Fibroblast of skin of abdomen (primary cell): Measurements from ENCODE around the gene CAMSAP3.
"Not testable (repeated sequence)": the region's sequence is repeated elsewhere in the genome, so short reads cannot be mapped to it uniquely, and the experiment has no call there.

Experiments used
- DNase-seq: peaks from one replicate; pipeline ENCODE4 v3.0.0-alpha.2; 2013

The CAMSAP3 gene

GRCh38 chr19:7632340-7633203, 36.9 kb downstream of the CAMSAP3 start:
- DNase-seq, result no peak

GRCh38 chr19:7633698-7634097, 38.0 kb downstream of the CAMSAP3 start, which contains the start of gene PCP2:
TSS of gene PCP2 (minus strand) at chr19:7633719. CDS start at chr19:7633457, 262 bp downstream.
- no peak for DNase-seq

- no peak for DNase-seq
Observed at GRCh38 chr19:7635670-7636069, 40.0 kb downstream of the CAMSAP3 start.

DNA sequence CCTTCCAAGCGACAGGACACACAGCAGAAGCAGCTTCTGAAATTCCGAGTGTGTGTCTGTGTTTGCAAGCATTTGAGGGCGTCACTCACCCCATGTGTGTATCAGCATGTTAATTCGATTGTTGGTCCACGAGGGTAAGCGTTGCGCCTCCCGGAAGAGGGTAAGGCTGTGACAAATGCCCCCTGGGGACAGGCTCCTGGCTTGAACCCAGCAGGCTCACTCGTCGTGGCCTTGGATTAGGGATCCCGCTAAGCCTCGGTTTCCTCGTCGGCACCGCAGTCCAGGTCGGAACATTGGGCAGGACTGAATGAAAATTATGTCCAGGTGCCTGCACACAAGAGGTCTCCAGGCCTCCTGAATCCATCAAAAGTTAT, 40.6 kb downstream of the CAMSAP3 start:
- no peak for DNase-seq

DNA sequence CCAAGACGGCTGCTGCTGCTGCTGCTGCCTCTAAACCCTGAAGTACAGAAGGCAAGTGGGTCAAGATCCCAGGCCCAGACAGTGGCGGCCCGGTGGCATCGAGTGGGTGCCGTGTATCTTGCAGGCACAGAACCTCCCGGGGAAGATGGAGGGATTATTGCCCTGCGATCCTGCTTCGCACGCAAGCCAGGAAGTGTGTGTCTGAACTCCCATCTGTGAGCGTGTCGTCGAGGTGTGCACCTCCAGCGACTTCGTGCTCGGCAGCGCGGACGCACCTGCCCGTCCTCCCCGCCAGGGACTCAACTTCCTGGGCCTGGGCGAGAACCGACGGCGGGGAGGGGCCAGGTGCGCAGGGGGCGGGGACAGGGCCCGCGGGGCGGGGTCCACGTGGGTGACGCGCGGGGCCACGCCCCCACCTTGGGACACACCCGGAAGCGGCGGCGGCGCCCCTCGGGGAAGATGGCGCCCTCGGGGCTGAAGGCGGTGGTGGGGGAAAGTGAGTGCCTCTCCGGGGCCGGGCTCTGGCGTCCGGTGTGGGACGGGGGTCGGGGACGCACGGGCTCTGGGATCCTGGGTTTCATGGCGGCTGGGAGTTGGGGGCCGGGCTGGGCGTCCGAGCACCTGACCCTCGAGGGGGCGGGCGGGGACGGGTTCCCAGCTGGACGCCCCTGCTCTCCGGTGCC, 41.2 kb downstream of the CAMSAP3 start, which contains the start of gene STXBP2:
Gene STXBP2, plus strand, starts transcription at position 420 of the 683 bp plus-strand sequence. Its CDS starts 40 bp downstream, at position 460.
- no peak for DNase-seq

GRCh38 chr19:7637374-7638256, 42.0 kb downstream of the CAMSAP3 start:
- no peak for DNase-seq

- DNase-seq, result no peak
Observed at GRCh38 chr19:7638802-7639465, 43.3 kb downstream of the CAMSAP3 start.

GRCh38 chr19:7639863-7640348, 44.2 kb downstream of the CAMSAP3 start:
- DNase-seq, result no peak

GRCh38 chr19:7640803-7641202, 45.1 kb downstream of the CAMSAP3 start:
- no peak for DNase-seq

- no peak for DNase-seq
Observed at GRCh38 chr19:7641290-7642276, 45.9 kb downstream of the CAMSAP3 start.

- DNase-seq, result no peak
Observed at GRCh38 chr19:7642295-7643030, 46.8 kb downstream of the CAMSAP3 start.

- DNase-seq, result no peak
Observed at GRCh38 chr19:7643031-7643415, 47.4 kb downstream of the CAMSAP3 start.

DNA sequence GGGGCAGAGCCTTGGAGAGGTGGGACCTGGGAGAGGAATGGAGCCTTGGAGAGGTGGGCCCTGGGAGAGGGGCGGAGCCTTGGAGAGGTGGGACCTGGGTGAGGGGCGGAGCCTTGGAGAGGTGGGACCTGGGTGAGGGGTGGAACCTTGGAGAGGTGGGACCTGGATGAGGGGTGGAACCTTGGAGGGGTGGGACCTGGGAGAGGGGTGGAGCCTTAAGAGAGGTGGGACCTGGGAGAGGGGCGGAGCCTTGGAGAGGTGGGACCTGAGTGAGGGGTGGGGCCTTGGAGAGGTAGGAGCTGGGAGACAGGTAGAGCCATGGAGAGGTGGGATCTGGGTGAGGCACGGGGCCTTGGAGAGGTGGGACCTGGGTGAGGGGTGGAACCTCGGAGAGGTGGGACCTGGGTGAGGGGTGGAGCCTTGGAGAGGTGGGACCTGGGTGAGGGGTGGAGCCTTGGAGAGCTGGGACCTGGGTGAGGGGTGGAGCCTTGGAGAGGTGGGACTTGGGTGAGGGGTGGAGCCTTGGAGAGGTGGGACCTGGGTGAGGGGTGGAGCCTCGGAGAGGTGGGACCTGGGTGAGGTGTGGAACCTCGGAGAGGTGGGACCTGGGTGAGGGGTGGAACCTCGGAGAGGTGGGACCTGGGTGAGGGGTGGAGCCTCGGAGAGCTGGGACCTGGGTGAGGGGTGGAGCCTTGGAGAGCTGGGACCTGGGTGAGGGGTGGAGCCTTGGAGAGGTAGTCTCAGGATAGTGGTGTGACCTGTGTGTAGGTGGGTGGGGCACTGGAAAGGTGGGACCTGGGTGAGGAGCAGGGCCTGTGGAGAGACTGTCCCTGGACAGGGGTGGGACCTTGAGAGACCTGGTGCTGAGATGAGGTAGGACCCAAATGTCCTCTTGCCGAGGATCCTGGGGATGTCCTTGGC, 48.2 kb downstream of the CAMSAP3 start:
- DNase-seq, result not testable (repeated sequence)

- DNase-seq, result no peak
Observed at GRCh38 chr19:7644550-7644877, 48.9 kb downstream of the CAMSAP3 start.

DNA sequence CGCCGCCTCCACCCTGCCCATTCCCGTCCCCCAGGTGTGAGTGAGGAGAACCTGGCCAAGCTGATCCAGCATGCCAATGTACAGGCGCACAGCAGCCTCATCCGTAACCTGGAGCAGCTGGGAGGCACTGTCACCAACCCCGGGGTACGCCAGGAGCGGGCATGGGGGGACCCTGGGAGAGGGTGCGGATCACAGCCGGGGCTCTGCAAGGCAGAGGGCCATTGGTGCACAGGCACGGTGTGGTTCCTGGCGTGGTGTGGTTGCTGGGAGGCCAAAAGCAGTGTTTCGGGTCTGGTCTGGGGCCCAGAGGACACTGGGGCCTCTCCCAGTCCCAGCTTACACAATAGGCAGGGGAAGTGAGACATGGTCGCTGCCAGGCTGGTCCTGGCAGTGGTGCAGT, 49.5 kb downstream of the CAMSAP3 start:
- no peak for DNase-seq

DNA sequence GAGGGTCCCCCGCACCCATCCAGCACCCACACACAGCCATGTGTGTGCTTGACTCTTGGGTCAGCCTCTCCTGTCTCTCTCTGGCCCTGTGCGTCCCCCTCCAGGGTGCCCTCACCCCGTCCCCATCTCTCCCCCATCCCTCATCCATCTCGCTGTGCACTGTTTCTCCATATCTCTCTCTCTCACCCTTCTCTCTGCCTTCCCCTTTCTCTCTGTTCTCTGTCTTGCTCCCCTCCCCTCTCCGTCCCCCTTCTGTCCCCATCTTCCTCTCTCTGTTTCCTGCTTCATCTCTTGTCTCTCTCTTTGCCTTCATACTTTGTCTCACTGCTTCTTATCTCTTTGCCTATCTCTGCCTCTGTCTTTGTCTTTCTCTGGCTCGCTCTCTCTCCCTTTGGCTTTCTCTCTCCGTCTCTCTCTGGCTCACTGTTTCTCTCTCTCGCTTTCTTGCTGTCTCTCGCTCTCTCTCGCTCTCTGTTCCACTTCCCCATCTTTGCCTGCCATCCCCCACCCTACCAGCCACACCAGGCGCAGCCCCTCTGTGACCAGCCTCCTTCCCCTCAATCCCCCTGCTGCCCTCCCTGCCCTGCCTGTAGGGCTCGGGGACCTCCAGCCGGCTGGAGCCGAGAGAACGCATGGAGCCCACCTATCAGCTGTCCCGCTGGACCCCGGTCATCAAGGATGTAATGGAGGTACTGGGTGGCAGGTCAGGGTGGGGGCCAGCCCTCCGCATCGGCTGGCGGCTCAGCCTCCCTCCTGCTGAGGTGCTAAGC, 50.2 kb downstream of the CAMSAP3 start:
- no peak for DNase-seq

- no peak for DNase-seq
Observed at GRCh38 chr19:7646426-7646700, 50.7 kb downstream of the CAMSAP3 start.

DNA sequence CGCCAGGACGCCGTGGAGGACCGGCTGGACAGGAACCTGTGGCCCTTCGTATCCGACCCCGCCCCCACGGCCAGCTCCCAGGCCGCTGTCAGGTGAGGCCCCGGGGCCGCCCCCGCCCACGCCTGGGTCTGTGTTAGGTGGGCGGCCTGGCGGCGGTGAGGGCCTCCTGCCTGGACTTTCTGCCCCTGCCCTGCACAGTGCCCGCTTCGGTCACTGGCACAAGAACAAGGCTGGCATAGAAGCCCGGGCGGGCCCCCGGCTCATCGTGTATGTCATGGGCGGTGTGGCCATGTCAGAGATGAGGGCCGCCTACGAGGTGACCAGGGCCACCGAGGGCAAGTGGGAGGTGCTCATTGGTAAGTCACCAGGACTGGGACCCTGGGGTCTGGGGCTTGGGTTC, 51.5 kb downstream of the CAMSAP3 start:
- no peak for DNase-seq
